ENCODE measurements around the gene COL5A1. TPM values are rescaled to one million over a fixed set of nuclear protein-coding genes. Genes with fewer than 3 reads are reported as not detected.

COL5A1 gene
- total RNA-seq, 1 donor from 2014 or later, result 28.9 TPM

- H3K27me3 Mint-ChIP-seq (ENCODE audit: unreplicated experiment), result peaks cover 5% of the 10 kb centered on the region
- H3K4me1 Mint-ChIP-seq (ENCODE audit: low read depth, unreplicated experiment), result peaks cover 8% of the 10 kb centered on the region
- H3K27ac Mint-ChIP-seq (ENCODE audit: unreplicated experiment), result no peak overlapping the region
- no peak for TF ChIP-seq CTCF (IDR thresholded peaks at IDR 0.05; ENCODE audit: partially characterized antibody, unreplicated experiment)
- peaks cover 4% of the 10 kb centered on the region for H3K9me3 Mint-ChIP-seq (ENCODE audit: unreplicated experiment)
- no peak for DNase-seq
- H3K4me3 Mint-ChIP-seq (ENCODE audit: unreplicated experiment), result no peak overlapping the region
- H3K36me3 Mint-ChIP-seq (ENCODE audit: unreplicated experiment), result peaks cover 5% of the 10 kb centered on the region
Observed at GRCh38 chr9:134884492-134884891, 242.9 kb downstream of the COL5A1 start.

- DNase-seq, result no peak
- Mint-ChIP-seq H3K36me3 (ENCODE audit: unreplicated experiment) (peaks cover 1% of the 10 kb centered on the region), H3K27me3 (ENCODE audit: unreplicated experiment) (peaks cover 5% of the 10 kb centered on the region), H3K27ac (ENCODE audit: unreplicated experiment) (no peak overlapping the region), H3K9me3 (ENCODE audit: unreplicated experiment) (peaks cover 4% of the 10 kb centered on the region), H3K4me1 (ENCODE audit: low read depth, unreplicated experiment) (peaks cover 7% of the 10 kb centered on the region), H3K4me3 (ENCODE audit: unreplicated experiment) (no peak overlapping the region)
- TF ChIP-seq CTCF (IDR thresholded peaks at IDR 0.05; ENCODE audit: partially characterized antibody, unreplicated experiment), result no peak
Observed at GRCh38 chr9:134885001-134885678, 243.5 kb downstream of the COL5A1 start.

DNA sequence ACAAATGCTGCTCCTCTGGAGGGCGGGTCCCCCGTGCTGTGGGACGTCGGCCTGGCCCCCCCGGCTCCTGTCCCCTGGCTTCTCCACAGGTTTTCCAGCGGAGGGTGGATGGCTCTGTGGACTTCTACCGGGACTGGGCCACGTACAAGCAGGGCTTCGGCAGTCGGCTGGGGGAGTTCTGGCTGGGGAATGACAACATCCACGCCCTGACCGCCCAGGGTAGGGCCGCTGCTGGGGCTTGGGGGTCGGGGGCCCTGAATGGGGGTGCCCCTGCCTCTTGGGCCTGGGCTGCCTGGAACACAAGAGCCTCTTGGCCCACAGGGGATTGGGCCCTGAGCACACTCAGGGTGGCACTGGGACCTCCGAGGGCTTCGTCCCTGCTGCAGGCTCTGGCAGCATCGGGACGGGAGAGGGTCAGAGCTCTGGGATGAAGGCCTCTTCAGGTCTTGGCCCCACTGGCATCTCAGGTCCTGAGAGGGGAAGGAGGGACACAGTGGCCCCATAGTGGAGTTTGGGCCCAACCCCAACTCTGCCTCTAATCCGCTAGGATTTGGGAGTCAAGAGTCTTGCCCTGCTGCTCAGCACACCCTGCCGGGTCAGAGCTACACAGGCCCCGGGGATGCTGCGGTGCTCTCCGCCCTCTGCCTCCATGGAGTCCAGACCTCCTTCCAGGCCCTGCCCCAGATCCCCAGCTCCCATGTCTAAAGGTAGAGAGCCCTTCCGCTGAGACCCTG is 244.2 kb downstream of the COL5A1 start:
- TF ChIP-seq CTCF (IDR thresholded peaks at IDR 0.05; ENCODE audit: partially characterized antibody, unreplicated experiment), result no peak
- Mint-ChIP-seq H3K9me3 (ENCODE audit: unreplicated experiment) (peaks cover 4% of the 10 kb centered on the region), H3K36me3 (ENCODE audit: unreplicated experiment) (no peaks in the 10 kb centered on the region), H3K27me3 (ENCODE audit: unreplicated experiment) (peaks cover 5% of the 10 kb centered on the region), H3K4me1 (ENCODE audit: low read depth, unreplicated experiment) (peaks cover 4% of the 10 kb centered on the region), H3K27ac (ENCODE audit: unreplicated experiment) (no peak overlapping the region), H3K4me3 (ENCODE audit: unreplicated experiment) (no peak overlapping the region)
- no peak for DNase-seq

DNA sequence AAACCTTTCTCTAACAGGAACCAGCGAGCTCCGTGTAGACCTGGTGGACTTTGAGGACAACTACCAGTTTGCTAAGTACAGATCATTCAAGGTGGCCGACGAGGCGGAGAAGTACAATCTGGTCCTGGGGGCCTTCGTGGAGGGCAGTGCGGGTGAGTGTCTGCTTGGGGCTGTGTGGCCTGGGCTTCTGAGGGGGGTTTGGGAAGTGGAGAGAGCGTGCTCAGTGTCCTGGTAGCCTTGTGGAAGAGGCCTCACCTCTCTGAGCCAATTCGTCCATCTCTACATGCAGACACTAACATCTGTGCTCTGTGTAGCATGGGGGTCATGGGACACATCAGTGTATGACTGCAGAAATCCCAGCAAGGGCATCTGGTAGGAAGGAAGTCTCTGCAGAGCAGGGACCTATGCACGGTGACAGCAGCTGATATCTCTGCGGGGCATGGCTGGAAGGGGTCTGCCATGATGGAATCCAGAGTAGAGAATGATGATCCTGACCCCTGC is 244.9 kb downstream of the COL5A1 start:
- H3K4me3 Mint-ChIP-seq (ENCODE audit: unreplicated experiment), result peak overlapping the region; percentile 32
- H3K27me3 Mint-ChIP-seq (ENCODE audit: unreplicated experiment), result peaks cover 5% of the 10 kb centered on the region
- peaks cover 4% of the 10 kb centered on the region for H3K9me3 Mint-ChIP-seq (ENCODE audit: unreplicated experiment)
- no peak for TF ChIP-seq CTCF (IDR thresholded peaks at IDR 0.05; ENCODE audit: partially characterized antibody, unreplicated experiment)
- H3K4me1 Mint-ChIP-seq (ENCODE audit: low read depth, unreplicated experiment), result peaks cover 4% of the 10 kb centered on the region
- H3K27ac Mint-ChIP-seq (ENCODE audit: unreplicated experiment), result no peak overlapping the region
- no peak for DNase-seq
- no peaks in the 10 kb centered on the region for H3K36me3 Mint-ChIP-seq (ENCODE audit: unreplicated experiment)

DNA sequence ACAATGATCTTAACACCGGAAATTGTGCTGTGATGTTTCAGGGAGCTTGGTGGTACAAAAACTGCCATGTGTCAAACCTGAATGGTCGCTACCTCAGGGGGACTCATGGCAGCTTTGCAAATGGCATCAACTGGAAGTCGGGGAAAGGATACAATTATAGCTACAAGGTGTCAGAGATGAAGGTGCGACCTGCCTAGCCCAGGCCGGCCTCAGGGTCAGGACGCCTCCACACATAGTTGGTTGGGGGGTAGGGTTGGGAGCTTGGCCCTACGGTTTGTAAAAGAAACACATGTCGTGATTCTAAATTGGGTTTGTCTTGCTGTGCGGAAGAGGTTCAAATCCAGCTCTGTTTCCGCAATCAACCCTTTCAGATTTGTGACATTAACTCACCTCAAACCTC is 245.6 kb downstream of the COL5A1 start:
- no peak for DNase-seq
- peaks cover 4% of the 10 kb centered on the region for H3K9me3 Mint-ChIP-seq (ENCODE audit: unreplicated experiment)
- H3K27ac Mint-ChIP-seq (ENCODE audit: unreplicated experiment), result no peak overlapping the region
- H3K4me1 Mint-ChIP-seq (ENCODE audit: low read depth, unreplicated experiment), result peaks cover 4% of the 10 kb centered on the region
- H3K36me3 Mint-ChIP-seq (ENCODE audit: unreplicated experiment), result no peaks in the 10 kb centered on the region
- peaks cover 5% of the 10 kb centered on the region for H3K27me3 Mint-ChIP-seq (ENCODE audit: unreplicated experiment)
- no peak overlapping the region for H3K4me3 Mint-ChIP-seq (ENCODE audit: unreplicated experiment)
- TF ChIP-seq CTCF (IDR thresholded peaks at IDR 0.05; ENCODE audit: partially characterized antibody, unreplicated experiment), result no peak

All from glutamatergic neuron (in vitro differentiated cells).